ENCODE data around the gene IL6. TPM values are rescaled to one million over a fixed set of nuclear protein-coding genes. Genes with fewer than 3 reads are reported as not detected.
A peak's percentile ranks its signal among the peaks of the same experiment; 100 is the strongest.

IL6 gene
- total and polyA plus RNA-seq, 9 of the 15 experiments (the other 6 are each of a cell fraction or from before 2014, with no cell fraction given) = 0.76 to 2.9 (median 1.5) TPM

DNA sequence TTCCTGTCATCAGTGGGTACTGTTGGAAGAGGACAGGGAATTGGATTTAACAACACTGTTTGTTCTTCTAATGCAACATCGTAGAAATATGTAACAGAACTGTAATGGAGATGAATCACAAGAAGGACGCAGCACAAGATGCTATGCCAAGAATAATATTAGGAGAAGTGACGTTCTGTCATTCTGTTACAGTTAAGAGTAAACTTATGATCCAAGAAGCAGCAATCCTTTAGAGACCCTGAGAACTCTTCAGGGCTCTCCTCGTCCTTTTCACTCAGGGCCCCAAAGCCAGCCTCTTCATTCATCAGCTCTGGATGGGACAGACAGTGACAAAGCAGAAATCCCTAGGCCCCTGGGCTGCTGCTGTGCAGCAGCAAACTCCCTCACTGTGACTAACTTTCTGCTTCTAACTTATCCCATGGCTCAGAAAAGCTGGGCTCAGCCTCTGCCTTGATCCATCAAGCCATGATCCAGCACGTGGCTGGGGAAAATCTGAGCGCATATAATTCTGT, 8.7 kb upstream of the IL6 start (continued):
- TF ChIP-seq, protein P1, sequence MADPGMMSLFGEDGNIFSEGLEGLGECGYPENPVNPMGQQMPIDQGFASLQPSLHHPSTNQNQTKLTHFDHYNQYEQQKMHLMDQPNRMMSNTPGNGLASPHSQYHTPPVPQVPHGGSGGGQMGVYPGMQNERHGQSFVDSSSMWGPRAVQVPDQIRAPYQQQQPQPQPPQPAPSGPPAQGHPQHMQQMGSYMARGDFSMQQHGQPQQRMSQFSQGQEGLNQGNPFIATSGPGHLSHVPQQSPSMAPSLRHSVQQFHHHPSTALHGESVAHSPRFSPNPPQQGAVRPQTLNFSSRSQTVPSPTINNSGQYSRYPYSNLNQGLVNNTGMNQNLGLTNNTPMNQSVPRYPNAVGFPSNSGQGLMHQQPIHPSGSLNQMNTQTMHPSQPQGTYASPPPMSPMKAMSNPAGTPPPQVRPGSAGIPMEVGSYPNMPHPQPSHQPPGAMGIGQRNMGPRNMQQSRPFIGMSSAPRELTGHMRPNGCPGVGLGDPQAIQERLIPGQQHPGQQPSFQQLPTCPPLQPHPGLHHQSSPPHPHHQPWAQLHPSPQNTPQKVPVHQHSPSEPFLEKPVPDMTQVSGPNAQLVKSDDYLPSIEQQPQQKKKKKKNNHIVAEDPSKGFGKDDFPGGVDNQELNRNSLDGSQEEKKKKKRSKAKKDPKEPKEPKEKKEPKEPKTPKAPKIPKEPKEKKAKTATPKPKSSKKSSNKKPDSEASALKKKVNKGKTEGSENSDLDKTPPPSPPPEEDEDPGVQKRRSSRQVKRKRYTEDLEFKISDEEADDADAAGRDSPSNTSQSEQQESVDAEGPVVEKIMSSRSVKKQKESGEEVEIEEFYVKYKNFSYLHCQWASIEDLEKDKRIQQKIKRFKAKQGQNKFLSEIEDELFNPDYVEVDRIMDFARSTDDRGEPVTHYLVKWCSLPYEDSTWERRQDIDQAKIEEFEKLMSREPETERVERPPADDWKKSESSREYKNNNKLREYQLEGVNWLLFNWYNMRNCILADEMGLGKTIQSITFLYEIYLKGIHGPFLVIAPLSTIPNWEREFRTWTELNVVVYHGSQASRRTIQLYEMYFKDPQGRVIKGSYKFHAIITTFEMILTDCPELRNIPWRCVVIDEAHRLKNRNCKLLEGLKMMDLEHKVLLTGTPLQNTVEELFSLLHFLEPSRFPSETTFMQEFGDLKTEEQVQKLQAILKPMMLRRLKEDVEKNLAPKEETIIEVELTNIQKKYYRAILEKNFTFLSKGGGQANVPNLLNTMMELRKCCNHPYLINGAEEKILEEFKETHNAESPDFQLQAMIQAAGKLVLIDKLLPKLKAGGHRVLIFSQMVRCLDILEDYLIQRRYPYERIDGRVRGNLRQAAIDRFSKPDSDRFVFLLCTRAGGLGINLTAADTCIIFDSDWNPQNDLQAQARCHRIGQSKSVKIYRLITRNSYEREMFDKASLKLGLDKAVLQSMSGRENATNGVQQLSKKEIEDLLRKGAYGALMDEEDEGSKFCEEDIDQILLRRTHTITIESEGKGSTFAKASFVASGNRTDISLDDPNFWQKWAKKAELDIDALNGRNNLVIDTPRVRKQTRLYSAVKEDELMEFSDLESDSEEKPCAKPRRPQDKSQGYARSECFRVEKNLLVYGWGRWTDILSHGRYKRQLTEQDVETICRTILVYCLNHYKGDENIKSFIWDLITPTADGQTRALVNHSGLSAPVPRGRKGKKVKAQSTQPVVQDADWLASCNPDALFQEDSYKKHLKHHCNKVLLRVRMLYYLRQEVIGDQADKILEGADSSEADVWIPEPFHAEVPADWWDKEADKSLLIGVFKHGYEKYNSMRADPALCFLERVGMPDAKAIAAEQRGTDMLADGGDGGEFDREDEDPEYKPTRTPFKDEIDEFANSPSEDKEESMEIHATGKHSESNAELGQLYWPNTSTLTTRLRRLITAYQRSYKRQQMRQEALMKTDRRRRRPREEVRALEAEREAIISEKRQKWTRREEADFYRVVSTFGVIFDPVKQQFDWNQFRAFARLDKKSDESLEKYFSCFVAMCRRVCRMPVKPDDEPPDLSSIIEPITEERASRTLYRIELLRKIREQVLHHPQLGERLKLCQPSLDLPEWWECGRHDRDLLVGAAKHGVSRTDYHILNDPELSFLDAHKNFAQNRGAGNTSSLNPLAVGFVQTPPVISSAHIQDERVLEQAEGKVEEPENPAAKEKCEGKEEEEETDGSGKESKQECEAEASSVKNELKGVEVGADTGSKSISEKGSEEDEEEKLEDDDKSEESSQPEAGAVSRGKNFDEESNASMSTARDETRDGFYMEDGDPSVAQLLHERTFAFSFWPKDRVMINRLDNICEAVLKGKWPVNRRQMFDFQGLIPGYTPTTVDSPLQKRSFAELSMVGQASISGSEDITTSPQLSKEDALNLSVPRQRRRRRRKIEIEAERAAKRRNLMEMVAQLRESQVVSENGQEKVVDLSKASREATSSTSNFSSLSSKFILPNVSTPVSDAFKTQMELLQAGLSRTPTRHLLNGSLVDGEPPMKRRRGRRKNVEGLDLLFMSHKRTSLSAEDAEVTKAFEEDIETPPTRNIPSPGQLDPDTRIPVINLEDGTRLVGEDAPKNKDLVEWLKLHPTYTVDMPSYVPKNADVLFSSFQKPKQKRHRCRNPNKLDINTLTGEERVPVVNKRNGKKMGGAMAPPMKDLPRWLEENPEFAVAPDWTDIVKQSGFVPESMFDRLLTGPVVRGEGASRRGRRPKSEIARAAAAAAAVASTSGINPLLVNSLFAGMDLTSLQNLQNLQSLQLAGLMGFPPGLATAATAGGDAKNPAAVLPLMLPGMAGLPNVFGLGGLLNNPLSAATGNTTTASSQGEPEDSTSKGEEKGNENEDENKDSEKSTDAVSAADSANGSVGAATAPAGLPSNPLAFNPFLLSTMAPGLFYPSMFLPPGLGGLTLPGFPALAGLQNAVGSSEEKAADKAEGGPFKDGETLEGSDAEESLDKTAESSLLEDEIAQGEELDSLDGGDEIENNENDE (IDR thresholded peaks at IDR 0.05; ENCODE audit: low read depth, low read length) = no peak
- TF ChIP-seq, protein P2, sequence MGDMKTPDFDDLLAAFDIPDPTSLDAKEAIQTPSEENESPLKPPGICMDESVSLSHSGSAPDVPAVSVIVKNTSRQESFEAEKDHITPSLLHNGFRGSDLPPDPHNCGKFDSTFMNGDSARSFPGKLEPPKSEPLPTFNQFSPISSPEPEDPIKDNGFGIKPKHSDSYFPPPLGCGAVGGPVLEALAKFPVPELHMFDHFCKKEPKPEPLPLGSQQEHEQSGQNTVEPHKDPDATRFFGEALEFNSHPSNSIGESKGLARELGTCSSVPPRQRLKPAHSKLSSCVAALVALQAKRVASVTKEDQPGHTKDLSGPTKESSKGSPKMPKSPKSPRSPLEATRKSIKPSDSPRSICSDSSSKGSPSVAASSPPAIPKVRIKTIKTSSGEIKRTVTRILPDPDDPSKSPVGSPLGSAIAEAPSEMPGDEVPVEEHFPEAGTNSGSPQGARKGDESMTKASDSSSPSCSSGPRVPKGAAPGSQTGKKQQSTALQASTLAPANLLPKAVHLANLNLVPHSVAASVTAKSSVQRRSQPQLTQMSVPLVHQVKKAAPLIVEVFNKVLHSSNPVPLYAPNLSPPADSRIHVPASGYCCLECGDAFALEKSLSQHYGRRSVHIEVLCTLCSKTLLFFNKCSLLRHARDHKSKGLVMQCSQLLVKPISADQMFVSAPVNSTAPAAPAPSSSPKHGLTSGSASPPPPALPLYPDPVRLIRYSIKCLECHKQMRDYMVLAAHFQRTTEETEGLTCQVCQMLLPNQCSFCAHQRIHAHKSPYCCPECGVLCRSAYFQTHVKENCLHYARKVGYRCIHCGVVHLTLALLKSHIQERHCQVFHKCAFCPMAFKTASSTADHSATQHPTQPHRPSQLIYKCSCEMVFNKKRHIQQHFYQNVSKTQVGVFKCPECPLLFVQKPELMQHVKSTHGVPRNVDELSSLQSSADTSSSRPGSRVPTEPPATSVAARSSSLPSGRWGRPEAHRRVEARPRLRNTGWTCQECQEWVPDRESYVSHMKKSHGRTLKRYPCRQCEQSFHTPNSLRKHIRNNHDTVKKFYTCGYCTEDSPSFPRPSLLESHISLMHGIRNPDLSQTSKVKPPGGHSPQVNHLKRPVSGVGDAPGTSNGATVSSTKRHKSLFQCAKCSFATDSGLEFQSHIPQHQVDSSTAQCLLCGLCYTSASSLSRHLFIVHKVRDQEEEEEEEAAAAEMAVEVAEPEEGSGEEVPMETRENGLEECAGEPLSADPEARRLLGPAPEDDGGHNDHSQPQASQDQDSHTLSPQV (IDR thresholded peaks at IDR 0.05) = peak; percentile 44; the same call in 1 of the 2 replicates
- TF ChIP-seq SNRNP70 (optimal IDR thresholded peaks at IDR 0.05; ENCODE audit: low read depth, low read length) = no peak
- TF ChIP-seq NRF1 (conservative IDR thresholded peaks at IDR 0.05 in 1 of 2, IDR thresholded peaks at IDR 0.05 in 1 of 2) = no peak
- TF ChIP-seq ZNF644 (tag; IDR thresholded peaks at IDR 0.05; ENCODE audit: low read depth) = no peak
- no peak for TF ChIP-seq MTA3 (IDR thresholded peaks at IDR 0.05; ENCODE audit: borderline replicate concordance)
- peak; percentile 64; the same call in 1 of the 2 replicates for TF ChIP-seq L3MBTL2 (IDR thresholded peaks at IDR 0.05)
- TF ChIP-seq CBX2 (IDR thresholded peaks at IDR 0.05; ENCODE audit: insufficient read depth, low read length, poor library complexity, severe bottlenecking) = no peak
- TF ChIP-seq SNIP1 (IDR thresholded peaks at IDR 0.05; ENCODE audit: low read depth) = no peak
- TF ChIP-seq, protein P3, sequence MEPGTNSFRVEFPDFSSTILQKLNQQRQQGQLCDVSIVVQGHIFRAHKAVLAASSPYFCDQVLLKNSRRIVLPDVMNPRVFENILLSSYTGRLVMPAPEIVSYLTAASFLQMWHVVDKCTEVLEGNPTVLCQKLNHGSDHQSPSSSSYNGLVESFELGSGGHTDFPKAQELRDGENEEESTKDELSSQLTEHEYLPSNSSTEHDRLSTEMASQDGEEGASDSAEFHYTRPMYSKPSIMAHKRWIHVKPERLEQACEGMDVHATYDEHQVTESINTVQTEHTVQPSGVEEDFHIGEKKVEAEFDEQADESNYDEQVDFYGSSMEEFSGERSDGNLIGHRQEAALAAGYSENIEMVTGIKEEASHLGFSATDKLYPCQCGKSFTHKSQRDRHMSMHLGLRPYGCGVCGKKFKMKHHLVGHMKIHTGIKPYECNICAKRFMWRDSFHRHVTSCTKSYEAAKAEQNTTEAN (CRISPR knock-in tag; IDR thresholded peaks at IDR 0.05) = no peak
- peak; percentile 88 for TF ChIP-seq ZNF316 (IDR thresholded peaks at IDR 0.05)
- TF ChIP-seq ZNF143 (CRISPR knock-in tag; IDR thresholded peaks at IDR 0.05) = no peak
